GM23248 (cell line): ENCODE data around the gene PRKCE. TPM values are rescaled to one million over a fixed set of nuclear protein-coding genes. Genes with fewer than 3 reads are reported as not detected.
A peak's percentile ranks its signal among the peaks of the same experiment; 100 is the strongest.

Experiments used
- DNase-seq: peaks from one replicate; pipeline ENCODE4 v3.0.0-alpha.2; 2015
- H2AFZ ChIP-seq: fragments of 200-600 bp; sonication (generic); 2 replicates; pipeline ENCODE4 v1.6.1; 2016; ENCODE audit warnings: antibody characterized with exemption
- H3F3A ChIP-seq: fragments of 200-600 bp; sonication (generic); 2 replicates; pipeline ENCODE4 v1.6.1; 2016; ENCODE audit warnings: mild to moderate bottlenecking, antibody characterized with exemption, mixed run types; ENCODE audit not compliant: insufficient read depth
- H3K27ac ChIP-seq: fragments of 200-600 bp; sonication (generic); 2 replicates; pipeline ENCODE4 v1.5.1; 2016; ENCODE audit warnings: mild to moderate bottlenecking
- H3K27me3 ChIP-seq: fragments of 200-600 bp; sonication (generic); replicated peaks from 2 replicates; pipeline ENCODE4 v1.6.1; 2016; ENCODE audit warnings: mild to moderate bottlenecking; ENCODE audit not compliant: insufficient read depth
- H3K36me3 ChIP-seq: fragments of 200-600 bp; sonication (generic); 2 replicates; pipeline ENCODE4 v1.6.1; 2016; ENCODE audit warnings: low read depth, mild to moderate bottlenecking
- H3K4me1 ChIP-seq: fragments of 200-600 bp; sonication (generic); 2 replicates; pipeline ENCODE4 v1.6.1; 2016; ENCODE audit warnings: mild to moderate bottlenecking; ENCODE audit not compliant: insufficient read depth
- H3K4me2 ChIP-seq: fragments of 200-600 bp; sonication (generic); one replicate; pipeline ENCODE4 v1.6.1; 2016; ENCODE audit warnings: mild to moderate bottlenecking; ENCODE audit not compliant: unreplicated experiment
- H3K4me3 ChIP-seq: fragments of 200-600 bp; sonication (generic); 2 replicates; pipeline ENCODE4 v1.5.1; 2016; ENCODE audit warnings: mild to moderate bottlenecking
- H3K79me2 ChIP-seq: fragments of 200-600 bp; sonication (generic); 2 replicates; pipeline ENCODE4 v1.6.1; 2016; ENCODE audit warnings: mild to moderate bottlenecking; ENCODE audit not compliant: insufficient read depth
- H3K9ac ChIP-seq: fragments of 200-600 bp; sonication (generic); 2 replicates; pipeline ENCODE4 v1.6.1; 2016; ENCODE audit warnings: mild to moderate bottlenecking
- H3K9me2 ChIP-seq: fragments of 200-600 bp; sonication (generic); 2 replicates; pipeline ENCODE4 v1.6.1; 2016; ENCODE audit warnings: mixed run types, mild to moderate bottlenecking, moderate library complexity; ENCODE audit not compliant: insufficient read depth
- H3K9me3 ChIP-seq: fragments of 200-600 bp; sonication (generic); one replicate; pipeline ENCODE4 v1.6.1; 2017; ENCODE audit warnings: low read depth
- H4K20me1 ChIP-seq: fragments of 200-600 bp; sonication (generic); 2 replicates; pipeline ENCODE4 v1.6.0; 2016; ENCODE audit not compliant: insufficient read depth
- EZH2 ChIP-seq: fragments of 200-600 bp; sonication (generic); IDR thresholded peaks from 2 replicates; pipeline ENCODE4 v1.6.1; 2018; ENCODE audit warnings: antibody characterized with exemption, mild to moderate bottlenecking; ENCODE audit not compliant: insufficient read depth, poor library complexity, severe bottlenecking
- EZH2phosphoT487 ChIP-seq: fragments of 200-600 bp; sonication (generic); IDR thresholded peaks from 2 replicates; pipeline ENCODE4 v1.6.1; 2018; ENCODE audit warnings: antibody characterized with exemption, moderate library complexity, mild to moderate bottlenecking, low read depth; ENCODE audit not compliant: insufficient read depth
- WGBS, 2 experiments: methylation state at CpG; one replicate each; pipeline ENCODE4 v1.1.6; 2015 to 2017; ENCODE audit warnings: low lambda C conversion rate in 2 of 2, low coverage in 1 of 2; ENCODE audit errors: missing lambda C conversion rate in 2 of 2; 5-methylcytosine and 5-hydroxymethylcytosine counted together
- in situ Hi-C: fragments of 300-500 bp; cut with MboI; formaldehyde crosslinking; loops from 2 replicates; pipeline ENCODE4 v1.15.0; 2020
- polyA plus RNA-seq: library from polyadenylated mRNA; unstranded; fragments of >200 nt; fragmentation: Nextera tagmentation; extraction: Ambion mirVana; gene quantifications from 2 replicates; pipeline ENCODE4 v1.2.1, GENCODE V29; 2016
- total RNA-seq: library from RNA; depleted of rRNA; stranded (reverse); fragments of >200 nt; shearing (Covaris generic); gene quantifications from 2 replicates; pipeline ENCODE4 v1.2.3, GENCODE V29; 2014

The PRKCE gene
- total and polyA plus RNA-seq, 2 experiments from 2014 or later = 5.9 to 7.0 TPM

DNA sequence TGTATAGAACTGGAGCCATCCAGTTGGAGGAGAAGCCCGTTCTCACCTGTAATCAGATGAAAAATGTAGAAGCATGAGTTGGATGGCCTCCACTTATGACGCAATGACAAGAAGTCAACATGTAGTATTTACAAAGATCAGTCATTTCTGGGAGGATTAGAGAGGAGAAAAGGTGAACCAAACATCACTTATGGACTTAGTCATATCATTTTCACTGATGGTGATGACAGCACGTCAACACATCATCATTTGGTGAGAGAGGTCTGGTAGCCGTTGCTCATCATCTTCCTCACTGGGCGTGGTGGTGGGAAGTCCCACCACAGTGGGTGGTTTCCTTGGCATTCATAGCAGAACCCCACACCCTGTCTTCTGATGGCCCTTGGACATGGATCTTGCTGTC lies 381.5 kb downstream of the PRKCE start:
- Histone ChIP-seq H3K9ac (no peak overlapping the region), H3K27ac (no peak overlapping the region), H3F3A (peaks cover 6% of the 10 kb centered on the region; the same call in 1 of the 2 replicates), H3K27me3 (no peaks in the 10 kb centered on the region), H4K20me1 (no peaks in the 10 kb centered on the region), H3K4me2 (no peak overlapping the region), H3K4me1 (peaks cover 15% of the 10 kb centered on the region), H3K9me2 (no peaks in the 10 kb centered on the region), H3K4me3 (no peak overlapping the region), H2AFZ (no peak overlapping the region), H3K9me3 (no peaks in the 10 kb centered on the region), H3K36me3 (no peaks in the 10 kb centered on the region), H3K79me2 (no peaks in the 10 kb centered on the region)
- in situ Hi-C loops = no loop called here
- TF ChIP-seq EZH2 (no peak), EZH2phosphoT487 (no peak)
- no peak for DNase-seq
- WGBS, 2 experiments = 78% methylated on average over 5 of the region's 5 CpGs

DNA sequence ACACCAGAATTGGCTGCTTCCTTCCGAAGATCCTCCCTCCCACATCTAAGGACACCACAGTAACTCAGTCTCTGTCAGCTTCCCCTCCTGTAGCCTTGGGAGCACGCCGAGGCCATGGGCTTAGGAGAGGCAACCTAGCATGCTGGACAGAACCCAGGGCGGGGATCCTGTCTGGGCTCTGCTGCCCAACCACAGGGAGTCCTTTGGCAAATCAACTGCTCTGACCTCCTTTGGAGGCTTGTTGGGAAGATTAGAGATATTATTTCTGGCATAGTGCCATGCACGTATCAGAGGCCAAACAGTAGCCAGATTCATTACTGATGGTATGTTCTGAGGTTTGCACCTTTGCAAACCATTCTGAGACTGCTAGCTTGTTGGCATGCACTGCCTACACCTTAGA lies 383.1 kb downstream of the PRKCE start:
- Histone ChIP-seq H3F3A (peaks cover 13% of the 10 kb centered on the region; the same call in 1 of the 2 replicates), H3K79me2 (no peaks in the 10 kb centered on the region), H3K4me1 (peaks cover 17% of the 10 kb centered on the region), H3K27me3 (no peaks in the 10 kb centered on the region), H3K9me3 (no peaks in the 10 kb centered on the region), H3K27ac (no peak overlapping the region), H3K36me3 (no peaks in the 10 kb centered on the region), H4K20me1 (no peaks in the 10 kb centered on the region), H3K9me2 (no peaks in the 10 kb centered on the region), H3K4me2 (no peak overlapping the region), H3K9ac (no peak overlapping the region), H2AFZ (no peak overlapping the region), H3K4me3 (no peak overlapping the region)
- TF ChIP-seq EZH2phosphoT487 = no peak
- DNase-seq = no peak
- WGBS, 2 experiments = 89% methylated on average over 5 of the region's 5 CpGs
- in situ Hi-C loops = no loop called here

DNA sequence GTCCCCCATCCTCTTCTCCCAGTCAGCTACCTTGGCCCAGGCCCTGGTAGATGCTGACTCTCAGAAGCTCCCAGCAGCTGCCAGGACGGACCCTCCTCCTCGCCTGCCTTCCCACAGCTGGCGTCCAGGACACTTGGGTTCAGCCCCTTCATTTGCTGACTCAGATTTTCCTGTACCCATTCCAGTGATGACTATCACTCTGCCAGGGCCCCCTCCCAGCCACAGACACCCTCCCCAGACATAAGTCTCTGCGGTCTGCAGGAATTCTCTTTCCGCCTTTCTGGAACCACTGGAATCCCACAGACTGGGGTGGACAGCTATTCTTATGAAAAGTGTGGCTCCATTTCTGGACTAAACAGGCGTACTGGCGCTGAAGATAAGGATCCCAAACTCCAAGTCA lies 385.5 kb downstream of the PRKCE start:
- Histone ChIP-seq H3K4me2 (no peak overlapping the region), H3K27ac (peak overlapping the region; percentile 87)
- WGBS, 2 experiments = 28% methylated on average over 7 of the region's 7 CpGs

DNA sequence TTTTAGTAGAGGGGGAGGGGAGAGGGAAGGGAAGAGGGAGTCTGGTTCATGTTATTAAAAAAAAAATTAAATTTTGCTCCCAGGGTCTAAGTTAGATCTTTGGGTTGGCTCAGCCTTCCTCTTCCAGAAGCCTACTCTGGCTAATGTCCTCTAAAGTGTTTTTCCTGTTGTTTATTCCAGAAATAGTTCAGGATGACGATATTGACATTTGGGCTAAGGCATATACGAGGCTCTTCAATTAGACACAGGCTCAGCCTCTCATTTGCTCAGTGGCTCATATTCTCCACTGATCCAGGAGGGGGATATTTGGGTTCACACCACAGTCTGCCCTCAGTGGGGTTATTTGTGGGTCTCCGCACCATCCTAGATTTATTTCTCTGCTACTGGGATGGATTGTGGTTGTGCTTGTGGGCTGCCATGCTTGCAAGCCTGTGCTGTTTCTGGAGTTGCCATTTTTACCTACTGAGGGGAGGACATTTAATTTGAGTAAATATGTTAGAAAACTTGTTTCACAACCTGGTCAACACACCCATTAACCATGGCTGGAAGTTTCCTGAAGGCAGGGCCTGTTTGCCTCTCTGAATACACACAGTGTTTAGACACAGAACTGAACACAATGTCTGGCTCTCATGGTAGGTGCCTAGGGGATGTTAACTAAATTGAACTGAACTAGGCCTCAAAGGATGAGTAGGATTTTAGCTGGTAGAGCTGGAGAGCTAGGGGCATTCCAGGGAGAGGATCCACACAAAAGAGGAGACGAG lies 388.2 kb downstream of the PRKCE start:
- no peak for TF ChIP-seq EZH2
- TF ChIP-seq EZH2phosphoT487 = no peak
- H3K4me2 ChIP-seq = no peak overlapping the region
- H3K4me3 ChIP-seq = no peak overlapping the region
- H3K27ac ChIP-seq = no peak overlapping the region
- 69 to 74% methylated on average over 4 of the region's 4 CpGs for WGBS, 2 experiments
- DNase-seq = no peak
- in situ Hi-C loops = no loop called here
- H3F3A ChIP-seq = peaks cover 13% of the 10 kb centered on the region; the same call in 1 of the 2 replicates
- peaks cover 27% of the 10 kb centered on the region for H3K4me1 ChIP-seq
- H3K9me2 ChIP-seq = no peaks in the 10 kb centered on the region
- H4K20me1 ChIP-seq = no peaks in the 10 kb centered on the region
- no peak overlapping the region for H3K9ac ChIP-seq
- H2AFZ ChIP-seq = no peak overlapping the region
- no peaks in the 10 kb centered on the region for H3K36me3 ChIP-seq
- no peaks in the 10 kb centered on the region for H3K9me3 ChIP-seq
- no peaks in the 10 kb centered on the region for H3K27me3 ChIP-seq
- H3K79me2 ChIP-seq = no peaks in the 10 kb centered on the region

More for the DNA sequence above, 385.5 kb downstream of the PRKCE start:
- in situ Hi-C loops = no loop called here
- DNase-seq = peak; percentile 85
- peaks cover 13% of the 10 kb centered on the region; the same call in 1 of the 2 replicates for H3F3A ChIP-seq
- H3K4me1 ChIP-seq = peaks cover 26% of the 10 kb centered on the region
- TF ChIP-seq EZH2 (no peak), EZH2phosphoT487 (no peak)
- no peaks in the 10 kb centered on the region for H3K27me3 ChIP-seq
- no peaks in the 10 kb centered on the region for H4K20me1 ChIP-seq
- no peak overlapping the region for H3K4me3 ChIP-seq
- no peaks in the 10 kb centered on the region for H3K36me3 ChIP-seq
- no peaks in the 10 kb centered on the region for H3K79me2 ChIP-seq
- H3K9ac ChIP-seq = peak overlapping the region; percentile 47
- no peaks in the 10 kb centered on the region for H3K9me2 ChIP-seq
- no peaks in the 10 kb centered on the region for H3K9me3 ChIP-seq
- H2AFZ ChIP-seq = no peak overlapping the region
